ENCODE measurements around the gene LDB3. TPM values are rescaled to one million over a fixed set of nuclear protein-coding genes. Genes with fewer than 3 reads are reported as not detected.
A peak's percentile ranks its signal among the peaks of the same experiment; 100 is the strongest.

LDB3 gene
- total and polyA plus RNA-seq, 7 experiments from 2014 or later: 0.13 to 0.32 TPM; not detected in 5

GRCh38 chr10:86651021-86651471 is 17.3 kb upstream of the LDB3 start:
- H3K27me3 Mint-ChIP-seq: no peaks in the 10 kb centered on the region
- ChIA-PET POLR2A (no interaction called here), CTCF (no interaction called here)
- H3K36me3 ChIP-seq (ENCODE audit: control insufficient read depth in 2 of 3, insufficient read depth in 3 of 3, low read length in 3 of 3): no peaks in the 10 kb centered on the region
- no peaks in the 10 kb centered on the region for H3K27me3 ChIP-seq (ENCODE audit: control insufficient read depth in 2 of 2, insufficient read depth in 2 of 2, low read length in 2 of 2)
- no peaks in the 10 kb centered on the region for H3K4me1 ChIP-seq (ENCODE audit: control insufficient read depth in 2 of 2, insufficient read depth in 2 of 2, low read length in 2 of 2)
- no peak overlapping the region for H3K27ac ChIP-seq (ENCODE audit: low read depth, low read length)
- no peak overlapping the region for H3K27ac Mint-ChIP-seq
- intact Hi-C loops (cut with micrococcal nuclease): no loop called here
- DNase-seq (peak in 1 of 9 donors; percentile 14), ATAC-seq (no peak)
- no peak overlapping the region for H3K4me3 Mint-ChIP-seq
- H3K4me3 ChIP-seq (ENCODE audit: low read length): no peak overlapping the region
- no peaks in the 10 kb centered on the region for H3K9me3 Mint-ChIP-seq
- no peaks in the 10 kb centered on the region for H3K9me3 ChIP-seq (ENCODE audit: control insufficient read depth in 2 of 3, low read length in 3 of 3)
- no peaks in the 10 kb centered on the region for H3K36me3 Mint-ChIP-seq
- H3K4me1 Mint-ChIP-seq: peaks cover 0 to 5% (median 0%) of the 10 kb centered on the region in 7 donors

- no peaks in the 10 kb centered on the region for H3K9me3 Mint-ChIP-seq
- H3K4me3 Mint-ChIP-seq: no peak overlapping the region
- Histone ChIP-seq H3K27me3 (ENCODE audit: control insufficient read depth in 2 of 2, insufficient read depth in 2 of 2, low read length in 2 of 2) (no peaks in the 10 kb centered on the region), H3K9me3 (ENCODE audit: control insufficient read depth in 2 of 3, low read length in 3 of 3) (no peaks in the 10 kb centered on the region), H3K4me1 (ENCODE audit: control insufficient read depth in 2 of 2, insufficient read depth in 2 of 2, low read length in 2 of 2) (no peaks in the 10 kb centered on the region), H3K27ac (ENCODE audit: low read depth, low read length) (no peak overlapping the region), H3K4me3 (ENCODE audit: low read length) (no peak overlapping the region), H3K36me3 (ENCODE audit: control insufficient read depth in 2 of 3, insufficient read depth in 3 of 3, low read length in 3 of 3) (no peaks in the 10 kb centered on the region)
- intact Hi-C loops (cut with micrococcal nuclease): no loop called here
- no peak for ATAC-seq
- H3K27me3 Mint-ChIP-seq: no peaks in the 10 kb centered on the region
- ChIA-PET CTCF (no interaction called here), POLR2A (no interaction called here)
- DNase-seq: peak in 1 of 9 donors; percentile 12
- peak overlapping the region in 1 of 9 donors; percentile 69 for H3K27ac Mint-ChIP-seq
- no peaks in the 10 kb centered on the region for H3K36me3 Mint-ChIP-seq
- peaks cover 0 to 5% (median 0%) of the 10 kb centered on the region in 7 donors for H3K4me1 Mint-ChIP-seq
These were observed 16.5 kb upstream of the LDB3 start for GRCh38 chr10:86651631-86652331.

GRCh38 chr10:86652361-86653202 is 15.7 kb upstream of the LDB3 start:
- no peaks in the 10 kb centered on the region for H3K36me3 ChIP-seq (ENCODE audit: control insufficient read depth in 2 of 3, insufficient read depth in 3 of 3, low read length in 3 of 3)
- H3K27ac Mint-ChIP-seq: no peak overlapping the region
- no peaks in the 10 kb centered on the region for H3K4me1 ChIP-seq (ENCODE audit: control insufficient read depth in 2 of 2, insufficient read depth in 2 of 2, low read length in 2 of 2)
- H3K27ac ChIP-seq (ENCODE audit: low read depth, low read length): no peak overlapping the region
- ChIA-PET CTCF (no interaction called here), POLR2A (no interaction called here)
- ATAC-seq (no peak), DNase-seq (peak in 1 of 9 donors; percentile 0)
- H3K4me3 Mint-ChIP-seq: no peak overlapping the region
- H3K9me3 ChIP-seq (ENCODE audit: control insufficient read depth in 2 of 3, low read length in 3 of 3): no peaks in the 10 kb centered on the region
- intact Hi-C loops (cut with micrococcal nuclease): no loop called here
- no peaks in the 10 kb centered on the region for H3K9me3 Mint-ChIP-seq
- no peaks in the 10 kb centered on the region for H3K36me3 Mint-ChIP-seq
- no peak overlapping the region for H3K4me3 ChIP-seq (ENCODE audit: low read length)
- H3K4me1 Mint-ChIP-seq: peaks cover 0 to 5% (median 0%) of the 10 kb centered on the region in 7 donors
- peaks cover 0 to 6% (median 0%) of the 10 kb centered on the region in 5 donors for H3K27me3 Mint-ChIP-seq
- no peaks in the 10 kb centered on the region for H3K27me3 ChIP-seq (ENCODE audit: control insufficient read depth in 2 of 2, insufficient read depth in 2 of 2, low read length in 2 of 2)

GRCh38 chr10:86653379-86653778 is 14.9 kb upstream of the LDB3 start:
- ATAC-seq: no peak
- no peaks in the 10 kb centered on the region for H3K9me3 Mint-ChIP-seq
- H3K36me3 Mint-ChIP-seq: no peaks in the 10 kb centered on the region
- CTCF ChIA-PET: no interaction called here
- H3K9me3 ChIP-seq (ENCODE audit: control insufficient read depth in 2 of 3, low read length in 3 of 3): no peaks in the 10 kb centered on the region
- no peak overlapping the region for H3K4me3 ChIP-seq (ENCODE audit: low read length)
- no peaks in the 10 kb centered on the region for H3K4me1 ChIP-seq (ENCODE audit: control insufficient read depth in 2 of 2, insufficient read depth in 2 of 2, low read length in 2 of 2)
- POLR2A ChIA-PET: no interaction called here
- H3K27ac ChIP-seq (ENCODE audit: low read depth, low read length): no peak overlapping the region
- H3K27me3 Mint-ChIP-seq: peaks cover 0 to 6% (median 0%) of the 10 kb centered on the region in 5 donors
- DNase-seq: no peak
- no peak overlapping the region for H3K4me3 Mint-ChIP-seq
- H3K36me3 ChIP-seq (ENCODE audit: control insufficient read depth in 2 of 3, insufficient read depth in 3 of 3, low read length in 3 of 3): no peaks in the 10 kb centered on the region
- H3K27me3 ChIP-seq (ENCODE audit: control insufficient read depth in 2 of 2, insufficient read depth in 2 of 2, low read length in 2 of 2): no peaks in the 10 kb centered on the region
- intact Hi-C loops (cut with micrococcal nuclease): no loop called here
- H3K27ac Mint-ChIP-seq: no peak overlapping the region
- H3K4me1 Mint-ChIP-seq: peaks cover 0 to 5% (median 0%) of the 10 kb centered on the region in 7 donors

GRCh38 chr10:86653987-86654386 is 14.3 kb upstream of the LDB3 start:
- H3K27me3 ChIP-seq (ENCODE audit: control insufficient read depth in 2 of 2, insufficient read depth in 2 of 2, low read length in 2 of 2): no peaks in the 10 kb centered on the region
- H3K4me3 Mint-ChIP-seq: no peak overlapping the region
- ChIA-PET POLR2A (no interaction called here), CTCF (no interaction called here)
- no peak overlapping the region for H3K27ac Mint-ChIP-seq
- no peaks in the 10 kb centered on the region for H3K36me3 ChIP-seq (ENCODE audit: control insufficient read depth in 2 of 3, insufficient read depth in 3 of 3, low read length in 3 of 3)
- no peaks in the 10 kb centered on the region for H3K4me1 ChIP-seq (ENCODE audit: control insufficient read depth in 2 of 2, insufficient read depth in 2 of 2, low read length in 2 of 2)
- peaks cover 0 to 6% (median 0%) of the 10 kb centered on the region in 5 donors for H3K27me3 Mint-ChIP-seq
- H3K27ac ChIP-seq (ENCODE audit: low read depth, low read length): no peak overlapping the region
- DNase-seq (no peak), ATAC-seq (no peak)
- peaks cover 0 to 5% (median 0%) of the 10 kb centered on the region in 7 donors for H3K4me1 Mint-ChIP-seq
- intact Hi-C loops (cut with micrococcal nuclease): no loop called here
- H3K9me3 Mint-ChIP-seq: no peaks in the 10 kb centered on the region
- H3K9me3 ChIP-seq (ENCODE audit: control insufficient read depth in 2 of 3, low read length in 3 of 3): no peaks in the 10 kb centered on the region
- no peak overlapping the region for H3K4me3 ChIP-seq (ENCODE audit: low read length)
- no peaks in the 10 kb centered on the region for H3K36me3 Mint-ChIP-seq

- intact Hi-C loops (cut with micrococcal nuclease): no loop called here
- POLR2A ChIA-PET: no interaction called here
- ATAC-seq: no peak
- no peak within 1 kb of the TSS for H3K27ac ChIP-seq (ENCODE audit: low read depth, low read length)
- DNase-seq: no peak
- no peaks in the 10 kb centered on the region for H3K27me3 ChIP-seq (ENCODE audit: control insufficient read depth in 2 of 2, insufficient read depth in 2 of 2, low read length in 2 of 2)
- CTCF ChIA-PET: no interaction called here
- peaks cover 0 to 6% (median 0%) of the 10 kb centered on the region in 5 donors for H3K27me3 Mint-ChIP-seq
- H3K4me3 ChIP-seq (ENCODE audit: low read length): no peak within 1 kb of the TSS
- H3K27ac Mint-ChIP-seq: no peak within 1 kb of the TSS
- H3K36me3 ChIP-seq (ENCODE audit: control insufficient read depth in 2 of 3, insufficient read depth in 3 of 3, low read length in 3 of 3): no peaks in the 10 kb centered on the region
- no peak within 1 kb of the TSS for H3K4me3 Mint-ChIP-seq
- H3K9me3 Mint-ChIP-seq: no peaks in the 10 kb centered on the region
- no peaks in the 10 kb centered on the region for H3K4me1 ChIP-seq (ENCODE audit: control insufficient read depth in 2 of 2, insufficient read depth in 2 of 2, low read length in 2 of 2)
- no peaks in the 10 kb centered on the region for H3K36me3 Mint-ChIP-seq
- no peaks in the 10 kb centered on the region for H3K9me3 ChIP-seq (ENCODE audit: control insufficient read depth in 2 of 3, low read length in 3 of 3)
- peaks cover 0 to 5% (median 0%) of the 10 kb centered on the region in 7 donors for H3K4me1 Mint-ChIP-seq
These were observed 13.7 kb upstream of the LDB3 start, which contains the start of gene OPN4 for GRCh38 chr10:86654411-86655172. Gene OPN4 (plus strand): TSS chr10:86654547. CDS start chr10:86654784, 237 bp downstream.
